LNCaP clone FGC (cell line): ENCODE results near the gene LAMA2.
A peak's percentile ranks its signal among the peaks of the same experiment; 100 is the strongest.

Source experiments
- DNase-seq: peaks from one replicate; pipeline ENCODE4 v3.0.0-alpha.2; 2011; ENCODE audit warnings: low read depth
- H3K4me3 ChIP-seq: 2 replicates; pipeline ENCODE4 v1.5.1; 2011; ENCODE audit warnings: mild to moderate bottlenecking, low read depth, low read length, control low read depth
- CTCF ChIP-seq: IDR thresholded peaks from 2 replicates; pipeline ENCODE4 v1.5.1; 2012; ENCODE audit warnings: mild to moderate bottlenecking; ENCODE audit not compliant: control insufficient read depth, insufficient read depth; ENCODE audit errors: extremely low read depth

Gene LAMA2

GRCh38 chr6:129500958-129501739 lies 618.2 kb downstream of the LAMA2 start:
- no peak overlapping the region for H3K4me3 ChIP-seq
- DNase-seq: peak; percentile 93
- TF ChIP-seq CTCF: peak; percentile 40

- no peak for DNase-seq
- H3K4me3 ChIP-seq: no peak overlapping the region
- no peak for TF ChIP-seq CTCF
Measured at GRCh38 chr6:129501740-129502660, 619.1 kb downstream of the LAMA2 start.

- H3K4me3 ChIP-seq: no peak overlapping the region
- TF ChIP-seq CTCF: no peak
- no peak for DNase-seq
Measured at GRCh38 chr6:129504456-129504855, 621.5 kb downstream of the LAMA2 start.

- DNase-seq: peak; percentile 32
- TF ChIP-seq CTCF: no peak
- no peak overlapping the region for H3K4me3 ChIP-seq
Measured at GRCh38 chr6:129507059-129507807, 624.3 kb downstream of the LAMA2 start.

- no peak overlapping the region for H3K4me3 ChIP-seq
- no peak for TF ChIP-seq CTCF
- DNase-seq: no peak
Measured at GRCh38 chr6:129507846-129508245, 624.9 kb downstream of the LAMA2 start.

- H3K4me3 ChIP-seq: no peak overlapping the region
- no peak for TF ChIP-seq CTCF
Measured at GRCh38 chr6:129508477-129509145, 625.7 kb downstream of the LAMA2 start.

More at GRCh38 chr6:129508477-129509145, 625.7 kb downstream of the LAMA2 start:
- DNase-seq: no peak
